ENCODE measurements around the gene FOXO3.

DNA sequence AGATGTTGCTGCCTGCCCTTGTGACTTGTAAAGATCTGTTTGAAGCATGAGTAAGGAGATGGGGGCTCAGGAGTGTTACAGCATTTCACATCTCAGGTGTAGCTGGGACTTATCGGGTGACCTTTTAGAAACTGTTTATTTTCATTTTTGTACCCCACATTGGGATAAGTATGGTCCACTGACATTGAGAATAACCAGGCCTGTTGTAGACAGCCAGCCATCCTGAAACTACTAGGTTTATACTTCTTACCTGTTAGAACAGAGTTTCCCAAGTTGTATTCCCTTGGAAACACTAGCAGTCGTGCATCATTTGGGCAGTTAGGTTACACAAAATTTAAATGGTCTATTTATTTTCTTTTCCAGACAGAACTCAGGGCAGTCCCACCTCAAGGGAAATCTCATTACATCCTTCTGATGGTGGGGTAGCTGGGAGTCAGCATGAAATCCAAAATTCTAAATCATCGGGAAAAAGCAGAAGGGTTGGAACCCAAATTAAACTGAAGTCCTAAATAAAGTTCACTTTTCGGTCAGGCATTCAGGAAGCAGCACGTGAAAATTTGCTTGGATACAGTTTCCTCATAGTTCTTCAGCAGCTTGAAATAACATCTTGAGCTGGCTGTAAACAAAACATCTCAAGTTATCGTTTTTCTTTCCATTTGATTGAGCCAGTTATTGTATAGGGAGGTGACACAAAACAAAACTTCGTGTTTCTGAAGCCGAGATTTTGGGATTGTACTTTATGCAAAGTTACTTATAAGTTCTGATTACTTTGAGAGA is 30.5 kb downstream of the FOXO3 start:
- TF ChIP-seq CTCF (IDR thresholded peaks at IDR 0.05) = no peak
- TF ChIP-seq, protein P1, sequence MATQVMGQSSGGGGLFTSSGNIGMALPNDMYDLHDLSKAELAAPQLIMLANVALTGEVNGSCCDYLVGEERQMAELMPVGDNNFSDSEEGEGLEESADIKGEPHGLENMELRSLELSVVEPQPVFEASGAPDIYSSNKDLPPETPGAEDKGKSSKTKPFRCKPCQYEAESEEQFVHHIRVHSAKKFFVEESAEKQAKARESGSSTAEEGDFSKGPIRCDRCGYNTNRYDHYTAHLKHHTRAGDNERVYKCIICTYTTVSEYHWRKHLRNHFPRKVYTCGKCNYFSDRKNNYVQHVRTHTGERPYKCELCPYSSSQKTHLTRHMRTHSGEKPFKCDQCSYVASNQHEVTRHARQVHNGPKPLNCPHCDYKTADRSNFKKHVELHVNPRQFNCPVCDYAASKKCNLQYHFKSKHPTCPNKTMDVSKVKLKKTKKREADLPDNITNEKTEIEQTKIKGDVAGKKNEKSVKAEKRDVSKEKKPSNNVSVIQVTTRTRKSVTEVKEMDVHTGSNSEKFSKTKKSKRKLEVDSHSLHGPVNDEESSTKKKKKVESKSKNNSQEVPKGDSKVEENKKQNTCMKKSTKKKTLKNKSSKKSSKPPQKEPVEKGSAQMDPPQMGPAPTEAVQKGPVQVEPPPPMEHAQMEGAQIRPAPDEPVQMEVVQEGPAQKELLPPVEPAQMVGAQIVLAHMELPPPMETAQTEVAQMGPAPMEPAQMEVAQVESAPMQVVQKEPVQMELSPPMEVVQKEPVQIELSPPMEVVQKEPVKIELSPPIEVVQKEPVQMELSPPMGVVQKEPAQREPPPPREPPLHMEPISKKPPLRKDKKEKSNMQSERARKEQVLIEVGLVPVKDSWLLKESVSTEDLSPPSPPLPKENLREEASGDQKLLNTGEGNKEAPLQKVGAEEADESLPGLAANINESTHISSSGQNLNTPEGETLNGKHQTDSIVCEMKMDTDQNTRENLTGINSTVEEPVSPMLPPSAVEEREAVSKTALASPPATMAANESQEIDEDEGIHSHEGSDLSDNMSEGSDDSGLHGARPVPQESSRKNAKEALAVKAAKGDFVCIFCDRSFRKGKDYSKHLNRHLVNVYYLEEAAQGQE (IDR thresholded peaks at IDR 0.05; ENCODE audit: insufficient read depth in 1 of 2, low read depth in 2 of 2, low read length in 1 of 2) = no peak
- TF ChIP-seq POLR2AphosphoS5 (IDR thresholded peaks at IDR 0.05; ENCODE audit: low read depth, low read length) = no peak
- TF ChIP-seq SIN3A (IDR thresholded peaks at IDR 0.05; ENCODE audit: borderline replicate concordance, insufficient read depth, low read depth, low read length) = no peak
- no peak for TF ChIP-seq TCF7L2 (IDR thresholded peaks at IDR 0.05; ENCODE audit: low read depth, low read length)
